BE2C (cell line): ENCODE data around the gene FBXW2.

ENCODE experiments used
- DNase-seq: peaks from one replicate; pipeline ENCODE4 v3.0.0-alpha.2; 2020
- H3K27me3 ChIP-seq: fragments of 250-450 bp; sonication (Bioruptor Pico); 2 replicates; pipeline ENCODE4 v1.5.1; 2020; ENCODE audit warnings: mild to moderate bottlenecking
- H3K36me3 ChIP-seq: fragments of 250-450 bp; sonication (Bioruptor Pico); 2 replicates; pipeline ENCODE4 v1.5.1; 2020; ENCODE audit warnings: mild to moderate bottlenecking
- H3K4me1 ChIP-seq: fragments of 250-450 bp; sonication (Bioruptor Pico); 2 replicates; pipeline ENCODE4 v1.5.1; 2020
- H3K4me3 ChIP-seq: 2 replicates; pipeline ENCODE4 v1.5.1; 2011; ENCODE audit warnings: low read depth, low read length
- H3K9me3 ChIP-seq: fragments of 250-450 bp; sonication (Bioruptor Pico); 2 replicates; pipeline ENCODE4 v1.5.1; 2020
- CTCF ChIP-seq: IDR thresholded peaks from 2 replicates; pipeline ENCODE4 v1.5.1; 2012; ENCODE audit warnings: mild to moderate bottlenecking, low read depth, low read length

FBXW2 gene

GRCh38 chr9:120740132-120740531 is 53.1 kb downstream of the FBXW2 start:
- no peak for DNase-seq
- Histone ChIP-seq H3K4me3 (no peak overlapping the region), H3K9me3 (no peaks in the 10 kb centered on the region), H3K36me3 (no peaks in the 10 kb centered on the region), H3K27me3 (no peaks in the 10 kb centered on the region), H3K4me1 (no peaks in the 10 kb centered on the region)
- TF ChIP-seq CTCF, result no peak

GRCh38 chr9:120737416-120738165 is 55.6 kb downstream of the FBXW2 start:
- TF ChIP-seq CTCF, result no peak
- H3K36me3 ChIP-seq, result no peaks in the 10 kb centered on the region
- H3K4me1 ChIP-seq, result no peaks in the 10 kb centered on the region
- no peak for DNase-seq
- no peaks in the 10 kb centered on the region for H3K9me3 ChIP-seq
- no peaks in the 10 kb centered on the region for H3K27me3 ChIP-seq
- H3K4me3 ChIP-seq, result no peak overlapping the region

- H3K27me3 ChIP-seq, result no peaks in the 10 kb centered on the region
- no peak for DNase-seq
- H3K9me3 ChIP-seq, result no peaks in the 10 kb centered on the region
- TF ChIP-seq CTCF, result no peak
- H3K4me1 ChIP-seq, result no peaks in the 10 kb centered on the region
- no peak overlapping the region for H3K4me3 ChIP-seq
- no peaks in the 10 kb centered on the region for H3K36me3 ChIP-seq
These were observed 56.3 kb downstream of the FBXW2 start for GRCh38 chr9:120736881-120737280.

- H3K36me3 ChIP-seq, result no peaks in the 10 kb centered on the region
- H3K27me3 ChIP-seq, result no peaks in the 10 kb centered on the region
- H3K9me3 ChIP-seq, result no peaks in the 10 kb centered on the region
- DNase-seq, result no peak
- no peaks in the 10 kb centered on the region; the same call in 1 of the 2 replicates for H3K4me1 ChIP-seq
- no peak overlapping the region for H3K4me3 ChIP-seq
- no peak for TF ChIP-seq CTCF
These were observed 57.6 kb downstream of the FBXW2 start for GRCh38 chr9:120735415-120736126.

- no peak for DNase-seq
- no peak for TF ChIP-seq CTCF
- Histone ChIP-seq H3K36me3 (no peaks in the 10 kb centered on the region), H3K9me3 (no peaks in the 10 kb centered on the region), H3K4me3 (no peak overlapping the region), H3K27me3 (no peaks in the 10 kb centered on the region), H3K4me1 (no peaks in the 10 kb centered on the region; the same call in 1 of the 2 replicates)
These were observed 58.4 kb downstream of the FBXW2 start for GRCh38 chr9:120734607-120735410.
